Testis (tissue), 2 donors: ENCODE data around the gene MSMP.

ENCODE experiments used
- POLR2A ChIP-seq: fragments of 450-650 bp; IDR thresholded peaks from one replicate; pipeline ENCODE4 v1.6.1; 2017; ENCODE audit warnings: antibody characterized with exemption, mild to moderate bottlenecking, moderate library complexity
- TF ChIP-seq, protein P1 (sequence below), 3 experiments: fragments of 450-650 bp in 2 of 3; fragments of 200-600 bp in 1 of 3; sonication (generic) in 1 of 3; IDR thresholded peaks; one replicate each; pipeline ENCODE4 v1.5.1; 2016 to 2019; ENCODE audit warnings: antibody characterized with exemption in 3 of 3, mild to moderate bottlenecking in 2 of 3, moderate library complexity in 1 of 3

DNA sequence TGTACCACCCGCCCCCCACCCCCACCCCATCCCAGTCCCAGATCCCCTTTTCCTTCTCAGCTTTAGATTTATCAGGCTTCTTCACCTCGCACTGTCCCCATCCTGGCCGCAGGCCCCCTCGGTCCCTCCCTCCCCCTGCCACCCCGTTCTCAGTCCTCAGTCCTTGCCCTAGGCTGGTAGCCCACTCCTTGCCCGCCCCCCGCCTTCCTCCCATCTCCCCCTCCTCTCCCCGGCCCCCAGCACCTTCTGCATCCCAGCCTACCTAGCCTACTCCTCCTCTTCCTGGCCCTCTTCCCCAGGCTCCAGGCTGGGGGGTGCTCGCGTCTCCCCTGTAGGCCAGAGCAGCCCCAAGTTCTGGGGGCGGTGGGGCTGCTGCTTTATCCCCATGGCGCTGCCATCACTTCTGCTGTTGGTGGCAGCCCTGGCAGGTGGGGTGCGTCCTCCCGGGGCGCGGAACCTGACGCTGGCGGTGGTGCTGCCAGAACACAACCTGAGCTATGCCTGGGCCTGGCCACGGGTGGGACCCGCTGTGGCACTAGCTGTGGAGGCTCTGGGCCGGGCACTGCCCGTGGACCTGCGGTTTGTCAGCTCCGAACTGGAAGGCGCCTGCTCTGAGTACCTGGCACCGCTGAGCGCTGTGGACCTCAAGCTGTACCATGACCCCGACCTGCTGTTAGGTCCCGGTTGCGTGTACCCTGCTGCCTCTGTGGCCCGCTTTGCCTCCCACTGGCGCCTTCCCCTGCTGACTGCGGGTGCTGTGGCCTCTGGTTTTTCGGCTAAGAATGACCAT is 38.1 kb upstream of the MSMP start:
- TF ChIP-seq, protein P1, sequence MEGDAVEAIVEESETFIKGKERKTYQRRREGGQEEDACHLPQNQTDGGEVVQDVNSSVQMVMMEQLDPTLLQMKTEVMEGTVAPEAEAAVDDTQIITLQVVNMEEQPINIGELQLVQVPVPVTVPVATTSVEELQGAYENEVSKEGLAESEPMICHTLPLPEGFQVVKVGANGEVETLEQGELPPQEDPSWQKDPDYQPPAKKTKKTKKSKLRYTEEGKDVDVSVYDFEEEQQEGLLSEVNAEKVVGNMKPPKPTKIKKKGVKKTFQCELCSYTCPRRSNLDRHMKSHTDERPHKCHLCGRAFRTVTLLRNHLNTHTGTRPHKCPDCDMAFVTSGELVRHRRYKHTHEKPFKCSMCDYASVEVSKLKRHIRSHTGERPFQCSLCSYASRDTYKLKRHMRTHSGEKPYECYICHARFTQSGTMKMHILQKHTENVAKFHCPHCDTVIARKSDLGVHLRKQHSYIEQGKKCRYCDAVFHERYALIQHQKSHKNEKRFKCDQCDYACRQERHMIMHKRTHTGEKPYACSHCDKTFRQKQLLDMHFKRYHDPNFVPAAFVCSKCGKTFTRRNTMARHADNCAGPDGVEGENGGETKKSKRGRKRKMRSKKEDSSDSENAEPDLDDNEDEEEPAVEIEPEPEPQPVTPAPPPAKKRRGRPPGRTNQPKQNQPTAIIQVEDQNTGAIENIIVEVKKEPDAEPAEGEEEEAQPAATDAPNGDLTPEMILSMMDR (IDR thresholded peaks at IDR 0.05): no peak
- no peak for TF ChIP-seq POLR2A
